Amygdala (tissue), 56 donors: ENCODE measurements around the gene CGNL1.

Source experiments
- DNase-seq, 56 donors: peaks; one replicate each; lab custom pipeline; 2025; lab: John Stamatoyannopoulos, UW

The CGNL1 gene

GRCh38 chr15:57345584-57345983 lies 30.7 kb upstream of the CGNL1 start:
- peak in 4 of 56 donors; percentile 3 to 20 (median 6) for DNase-seq

DNA sequence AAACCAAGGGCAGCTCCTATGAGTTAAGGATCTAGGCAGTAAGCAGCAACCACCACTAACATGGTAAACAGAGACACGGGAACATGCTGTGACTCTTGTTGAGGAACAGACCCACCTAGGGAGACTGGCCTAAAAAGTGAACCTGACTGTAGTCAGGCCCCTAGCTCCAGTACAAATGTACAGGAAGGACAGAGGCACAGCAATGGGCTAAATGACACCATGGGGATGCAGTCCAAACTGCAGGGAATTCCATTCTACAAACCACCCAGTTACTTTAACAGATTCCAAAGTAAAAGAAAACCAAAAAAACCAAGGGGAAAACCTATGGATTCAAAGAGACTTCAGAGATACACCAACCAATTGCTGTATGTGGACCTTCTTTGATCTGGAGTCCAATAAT lies 28.2 kb upstream of the CGNL1 start:
- no peak for DNase-seq

DNA sequence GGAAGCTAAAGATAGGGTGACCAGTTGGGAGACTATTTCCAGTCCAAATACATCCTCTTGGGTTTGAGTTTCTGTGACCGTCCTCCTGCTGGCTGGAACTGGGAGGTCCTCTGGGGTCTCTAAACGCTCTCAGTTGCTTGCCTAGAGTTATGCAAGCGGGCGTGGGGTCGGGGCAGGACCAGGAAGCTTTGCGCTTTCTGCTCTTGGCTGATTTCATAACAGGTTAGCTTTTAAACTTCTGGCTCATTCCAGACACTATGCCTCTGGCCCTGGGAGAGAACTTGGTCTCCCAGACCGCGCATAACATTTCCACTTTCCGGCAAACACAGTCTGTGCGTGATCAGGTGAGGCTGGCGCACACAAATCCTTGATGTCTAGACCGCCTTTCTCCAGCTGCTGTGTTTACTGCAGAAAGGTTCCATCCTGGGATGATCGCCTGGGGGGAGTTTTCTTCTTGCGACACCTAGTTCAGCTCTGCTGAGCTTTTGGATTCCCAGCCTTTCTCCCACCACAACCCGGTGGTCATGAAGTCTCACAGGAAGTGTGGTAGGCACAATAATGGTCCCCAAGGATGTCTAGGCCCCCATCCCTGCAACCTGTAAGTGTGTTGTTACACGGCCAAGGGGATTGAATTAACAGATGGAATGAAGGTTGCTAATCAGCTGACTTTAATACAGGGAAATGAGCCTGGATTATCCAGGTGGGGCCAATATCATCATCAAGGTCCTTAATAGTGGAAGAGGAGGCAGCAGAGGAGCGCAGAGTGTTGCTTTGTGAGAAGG lies 23.6 kb upstream of the CGNL1 start:
- no peak for DNase-seq

DNA sequence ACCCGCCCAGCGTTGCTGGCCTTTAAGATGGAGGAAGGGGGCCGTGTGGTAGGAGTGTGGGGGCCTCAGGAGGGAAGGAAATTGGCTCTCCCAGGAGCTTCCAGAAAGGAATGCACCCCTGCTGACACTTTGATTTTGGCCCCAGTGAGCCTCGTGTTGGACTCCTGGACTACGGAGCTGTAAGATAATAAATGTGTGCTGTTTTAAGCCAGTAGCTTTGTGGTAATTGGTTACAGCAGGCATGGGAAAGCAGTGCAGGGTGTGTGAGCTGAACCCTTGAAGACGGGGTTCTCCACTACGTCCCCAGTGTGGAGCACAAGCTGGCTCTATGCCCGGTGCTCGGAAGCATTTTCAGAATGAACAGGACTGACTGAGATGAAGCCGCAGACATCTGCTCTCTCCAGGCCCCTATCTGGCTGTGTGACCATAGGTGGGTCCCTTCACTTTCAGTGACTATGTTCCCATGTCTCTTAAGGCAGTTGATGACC lies 22.9 kb upstream of the CGNL1 start:
- DNase-seq = no peak

DNA sequence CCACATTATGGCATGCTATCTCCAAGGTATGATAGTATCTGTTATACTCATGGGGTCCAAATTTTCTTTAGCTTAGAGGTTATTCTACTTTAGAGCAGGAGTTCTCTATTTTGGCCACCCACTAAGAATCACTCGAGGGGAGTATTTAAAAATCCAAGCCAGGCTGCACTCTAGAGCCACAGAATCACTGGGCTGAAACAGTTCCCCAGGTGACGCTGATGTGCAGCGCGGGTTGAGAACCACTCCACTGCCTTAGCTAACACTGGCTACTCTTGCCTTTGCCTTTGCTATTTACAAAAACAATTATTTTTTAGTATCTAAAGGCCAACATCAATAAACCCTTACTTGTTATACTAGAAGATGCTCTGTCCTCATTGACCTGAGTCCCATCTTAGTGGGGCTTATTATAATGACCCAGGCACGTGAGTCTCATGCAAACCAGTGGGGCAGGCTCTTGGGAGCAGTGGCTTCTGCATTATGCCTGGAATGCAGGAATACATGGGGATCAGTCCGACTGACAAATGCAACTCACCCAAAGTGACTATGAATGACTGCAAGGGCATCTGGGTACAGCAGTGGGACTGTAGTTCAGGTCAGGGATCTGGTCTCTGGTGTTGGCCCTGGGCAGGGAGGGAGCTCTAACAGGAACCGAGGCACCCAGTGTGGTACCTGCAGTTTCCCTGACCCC lies 21.7 kb upstream of the CGNL1 start:
- no peak for DNase-seq

GRCh38 chr15:57355259-57355658 lies 21.0 kb upstream of the CGNL1 start:
- no peak for DNase-seq

- no peak for DNase-seq
Measured at GRCh38 chr15:57356178-57356577, 20.1 kb upstream of the CGNL1 start.

GRCh38 chr15:57356636-57357035 lies 19.7 kb upstream of the CGNL1 start:
- no peak for DNase-seq

DNA sequence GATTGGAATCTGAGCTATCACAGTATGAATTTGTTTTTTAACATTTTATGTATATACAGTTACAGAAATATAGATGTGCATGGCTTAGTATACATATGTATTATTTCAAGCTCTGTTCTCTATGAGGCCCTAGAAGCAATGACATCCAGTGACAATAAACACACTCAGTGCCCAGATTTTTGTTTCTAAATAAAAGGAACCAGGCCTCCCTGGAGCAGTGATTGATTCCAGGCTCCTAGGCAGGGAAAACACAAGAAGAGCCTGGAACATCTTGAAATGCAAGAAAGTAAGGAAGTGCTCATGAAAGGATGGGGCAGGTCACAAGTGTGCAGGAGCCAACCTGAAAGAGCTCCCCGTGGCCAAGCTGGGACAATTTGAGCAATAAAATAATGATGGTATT lies 18.5 kb upstream of the CGNL1 start:
- no peak for DNase-seq

GRCh38 chr15:57358571-57358970 lies 17.7 kb upstream of the CGNL1 start:
- DNase-seq = no peak

DNA sequence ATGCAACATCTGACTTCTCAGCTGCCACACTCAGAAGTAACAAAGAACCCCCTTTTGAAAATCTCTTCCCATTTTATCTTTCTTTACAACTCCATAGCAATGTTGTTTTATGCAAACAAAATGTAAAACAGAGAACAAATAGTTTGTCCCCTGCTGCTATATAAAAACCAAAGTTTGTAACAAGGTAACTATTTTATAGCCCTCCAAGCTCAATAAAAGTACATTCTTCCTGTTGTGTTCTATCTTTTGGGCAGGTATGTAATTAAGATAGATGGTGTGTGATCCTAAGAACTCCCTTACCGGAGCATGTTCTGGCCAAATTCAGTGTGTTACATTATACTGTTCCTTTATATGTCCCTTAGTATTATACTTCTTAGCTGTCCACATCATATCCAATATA lies 12.6 kb upstream of the CGNL1 start:
- no peak for DNase-seq

GRCh38 chr15:57364282-57365007 lies 11.9 kb upstream of the CGNL1 start:
- DNase-seq = peak in 4 of 56 donors; percentile 6 to 32 (median 26)

DNA sequence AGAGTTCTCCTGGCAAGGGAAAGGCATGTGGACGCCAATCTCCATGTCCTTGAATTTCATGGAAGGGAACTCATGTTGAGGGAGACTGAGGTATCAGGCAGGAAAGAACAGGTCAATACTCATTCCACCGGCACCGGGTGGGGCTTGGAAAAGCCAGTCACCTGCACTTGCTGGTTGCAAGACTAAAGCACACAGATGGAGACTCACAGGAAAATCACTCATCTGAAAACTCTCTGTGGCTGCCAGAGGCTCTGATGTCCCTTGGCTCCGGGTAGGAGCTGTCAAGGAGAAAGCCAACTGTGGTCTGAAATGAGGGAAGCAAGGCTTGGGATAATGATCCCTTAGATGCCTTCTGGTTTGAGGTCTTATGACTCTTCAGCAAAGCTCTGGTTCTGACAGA lies 8.7 kb upstream of the CGNL1 start:
- DNase-seq = no peak

DNA sequence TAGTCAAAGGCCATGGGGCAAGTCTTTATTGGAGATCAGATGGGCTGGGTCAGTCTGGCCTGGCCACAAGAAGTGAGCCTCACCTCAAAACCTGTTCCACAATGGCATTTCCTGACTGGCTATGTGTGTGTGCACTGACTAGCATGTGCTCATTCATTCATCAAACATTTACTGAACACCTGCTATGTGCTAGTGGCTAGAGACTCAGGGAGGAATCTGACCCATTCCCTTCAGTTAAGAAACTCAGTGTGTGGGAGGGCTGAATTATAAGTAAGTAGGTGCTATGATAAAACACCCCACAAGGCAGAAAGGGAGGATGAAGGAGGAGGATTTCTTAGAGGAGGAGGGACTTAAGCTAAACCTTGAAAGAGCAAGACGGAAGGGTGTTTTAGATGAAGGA lies 5.4 kb upstream of the CGNL1 start:
- DNase-seq = no peak

DNA sequence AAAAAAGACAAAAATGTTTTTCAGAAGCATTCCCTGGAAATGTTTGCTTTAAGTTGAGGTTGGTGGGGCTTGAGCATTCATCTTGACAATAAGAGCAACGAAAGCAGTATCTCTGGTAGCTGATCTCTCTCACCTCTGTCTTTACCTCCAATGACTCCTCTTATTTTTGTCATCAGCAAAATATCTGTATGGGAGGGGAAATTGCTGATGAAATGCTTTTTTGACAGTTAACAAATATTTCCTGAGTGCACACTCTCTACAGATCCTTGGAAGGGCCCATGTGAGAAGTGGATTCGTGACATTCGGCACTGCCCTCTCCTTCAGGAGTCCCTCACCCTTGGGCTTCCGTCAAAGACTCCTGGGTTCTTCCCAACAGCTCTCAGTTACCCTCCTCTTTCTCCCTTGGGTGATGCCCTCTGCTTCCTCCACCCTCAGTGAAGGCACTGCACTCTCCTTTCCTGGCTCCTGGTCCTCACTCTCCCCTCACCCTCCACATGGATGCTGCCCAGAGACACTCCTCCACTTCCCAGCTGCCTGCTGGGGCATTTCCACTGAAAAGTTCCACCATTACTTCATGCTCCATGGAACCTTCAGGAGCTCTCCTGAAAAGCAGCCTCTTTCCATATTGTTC lies 2.9 kb upstream of the CGNL1 start:
- DNase-seq = no peak

DNA sequence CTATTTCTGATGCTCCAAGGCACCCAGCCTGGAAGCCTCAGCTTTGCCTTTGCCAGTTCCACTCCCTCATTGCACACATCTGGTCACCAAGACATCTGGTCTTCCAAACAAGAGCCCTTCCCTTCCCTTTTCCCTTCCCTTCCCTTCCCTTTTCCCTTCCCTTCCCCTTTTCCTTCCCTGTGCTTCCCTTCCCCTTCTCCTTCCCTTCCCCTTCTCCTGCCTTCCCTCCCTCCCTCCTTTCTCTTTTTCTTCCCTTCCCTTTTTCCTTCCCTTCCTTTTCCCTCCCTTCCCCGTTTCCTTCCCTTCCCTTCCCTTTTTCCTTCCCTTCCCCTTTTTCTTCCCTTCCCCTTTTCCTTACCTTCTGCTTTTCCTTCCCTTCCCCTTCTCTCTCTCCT lies 2.4 kb upstream of the CGNL1 start:
- no peak for DNase-seq

DNA sequence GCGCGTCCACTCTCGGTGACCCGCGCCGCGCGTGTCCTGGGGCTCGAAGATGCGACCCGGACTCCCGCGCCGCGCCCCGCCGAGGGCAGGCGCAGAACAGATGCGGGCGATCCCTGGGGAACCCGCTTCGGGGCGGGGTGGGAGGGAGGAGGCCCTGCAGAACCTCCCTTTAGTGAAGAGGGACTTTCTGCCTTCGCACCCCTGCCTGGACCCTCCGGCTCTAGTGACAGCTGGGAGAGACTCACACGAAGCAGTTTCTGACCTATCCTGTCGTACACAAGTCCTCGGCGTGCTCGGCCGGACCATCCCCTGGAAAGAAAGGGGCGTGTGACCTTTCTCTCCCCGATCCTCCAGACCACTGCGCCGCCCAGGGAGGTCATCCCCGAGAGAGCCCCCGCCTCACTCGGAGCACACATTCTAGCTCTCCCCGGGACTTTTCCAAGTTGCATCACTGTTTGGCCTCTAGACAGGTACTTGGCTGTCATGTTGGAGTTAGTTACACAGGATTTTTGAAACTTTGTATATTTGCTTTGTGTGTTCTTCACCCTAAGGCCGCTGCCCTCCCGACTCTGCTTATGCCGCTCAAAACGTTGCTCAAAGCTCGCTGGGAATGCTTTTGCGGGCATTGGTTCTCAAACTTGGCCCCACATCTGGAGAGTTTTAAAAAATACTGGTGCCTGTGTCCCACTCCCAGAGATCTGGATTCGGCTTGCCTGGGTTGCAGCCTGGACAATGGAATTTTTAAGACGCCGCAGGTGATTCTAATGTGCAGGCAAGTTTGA lies 582 bp downstream of the CGNL1 start:
- DNase-seq = peak in 1 of 56 donors; percentile 26

GRCh38 chr15:57377478-57377847 lies 1.2 kb downstream of the CGNL1 start:
- DNase-seq = no peak

DNA sequence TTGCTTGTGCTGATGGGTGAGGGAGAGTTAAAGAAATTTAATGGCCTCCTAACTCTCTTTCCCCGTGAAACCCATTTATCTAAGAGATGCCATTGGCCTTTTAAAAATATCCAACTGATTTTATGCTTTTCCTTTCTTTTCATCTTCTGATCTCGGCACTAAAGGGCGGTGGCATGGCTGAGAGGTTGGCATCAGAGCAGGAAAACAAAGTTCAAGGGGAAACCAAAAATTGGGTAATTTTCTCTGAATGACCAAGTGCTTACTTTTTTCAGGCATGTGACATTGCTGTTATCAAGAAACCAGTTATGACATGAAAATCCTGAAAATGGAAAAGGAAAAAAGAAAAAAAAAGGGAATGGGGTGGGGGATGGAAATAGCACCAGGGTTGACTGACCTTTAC lies 3.2 kb downstream of the CGNL1 start:
- no peak for DNase-seq

DNA sequence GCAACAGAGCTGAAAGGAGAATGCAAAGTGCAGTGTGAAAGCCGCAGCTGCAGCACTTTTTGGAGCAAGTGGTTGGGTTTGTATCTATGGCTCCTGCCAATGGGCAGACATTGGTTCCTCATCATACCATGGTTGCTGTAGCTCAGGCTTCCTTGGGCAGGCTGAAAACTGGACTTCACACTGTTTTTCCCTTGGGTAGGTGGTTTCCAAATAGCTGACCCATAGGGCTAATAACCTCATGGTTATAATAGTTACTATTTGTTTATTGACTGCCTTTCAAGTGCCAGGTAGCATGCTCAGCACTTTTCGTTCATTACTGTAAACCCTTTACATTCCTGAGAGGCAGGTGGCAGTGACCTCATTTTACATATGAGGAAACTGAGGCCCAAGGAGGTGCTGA lies 4.5 kb downstream of the CGNL1 start:
- no peak for DNase-seq
